ENCODE measurements around the gene IMPDH1.
A peak's percentile ranks its signal among the peaks of the same experiment; 100 is the strongest.

The IMPDH1 gene

DNA sequence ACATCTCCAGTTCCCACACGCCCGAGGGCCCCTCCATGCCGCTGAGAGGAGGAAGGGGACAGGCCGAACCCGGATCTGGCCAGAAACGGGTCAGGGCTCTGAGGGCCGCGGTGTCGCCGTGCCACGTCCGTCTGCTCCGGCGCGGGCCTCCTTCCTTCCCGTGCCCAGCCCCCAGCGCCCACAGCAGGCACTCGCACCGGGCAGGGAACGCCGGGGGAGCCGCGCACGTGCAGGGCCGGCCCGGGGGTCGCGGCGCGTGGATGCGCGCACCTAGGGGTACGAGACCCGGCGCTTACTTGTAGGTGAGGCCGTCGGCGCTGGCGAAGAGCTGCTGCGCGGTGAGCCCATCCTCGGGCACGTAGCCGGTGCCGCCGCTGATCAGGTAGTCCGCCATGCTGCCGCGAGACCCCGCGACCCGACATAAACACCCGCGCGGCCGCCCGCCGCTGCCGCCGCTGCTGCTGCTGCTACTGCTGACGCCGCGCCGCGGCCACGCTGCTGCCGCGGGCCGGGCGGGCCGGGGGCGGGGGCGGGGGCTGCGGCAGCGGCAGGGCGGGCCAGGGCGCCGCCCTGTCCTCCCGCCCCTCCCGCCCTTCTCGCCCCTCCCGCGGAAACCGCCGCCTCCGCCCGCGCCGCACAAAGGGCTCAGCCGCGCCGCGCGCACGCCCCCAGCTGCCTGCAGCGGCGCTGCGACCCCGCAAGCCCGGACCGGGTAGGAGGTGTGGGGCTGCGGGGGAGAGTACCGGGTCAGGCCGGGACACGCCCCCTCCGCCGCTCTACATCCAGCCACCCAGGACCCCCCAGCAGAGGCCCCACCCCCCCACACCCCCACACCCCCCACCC is 4.1 kb downstream of the IMPDH1 start:
- Histone ChIP-seq H3K36me3 (ENCODE audit: control insufficient read depth, insufficient read depth, low read length) (peaks cover 2% of the 10 kb centered on the region), H3K9ac (ENCODE audit: low read length) (peak overlapping the region; percentile 82), H3K23ac (ENCODE audit: low read length) (peak overlapping the region; percentile 59), H2BK5ac (ENCODE audit: low read length) (no peak overlapping the region), H3K4me3 (ENCODE audit: low read length) (peak overlapping the region; percentile 38), H3K27ac (ENCODE audit: low read depth, low read length) (no peak overlapping the region), H3K79me1 (ENCODE audit: low read length) (no peaks in the 10 kb centered on the region), H2AK5ac (ENCODE audit: low read length) (no peak overlapping the region), H4K8ac (ENCODE audit: low read depth, low read length) (no peak overlapping the region), H3K4me2 (ENCODE audit: low read length) (peak overlapping the region; percentile 74), H2BK120ac (ENCODE audit: low read depth, low read length) (no peak overlapping the region), H3K79me2 (ENCODE audit: control insufficient read depth, insufficient read depth, low read length) (no peaks in the 10 kb centered on the region), H3K56ac (ENCODE audit: low read length) (peak overlapping the region; percentile 88), H3K18ac (ENCODE audit: low read length) (peak overlapping the region; percentile 35), H2BK15ac (replicated peaks; ENCODE audit: low read depth) (no peak overlapping the region), H3K27me3 (ENCODE audit: insufficient read depth, low read length, poor library complexity) (peaks cover 17% of the 10 kb centered on the region), H3K4me1 (ENCODE audit: control insufficient read depth, low read depth, low read length) (peaks cover 8% of the 10 kb centered on the region), H3K4ac (ENCODE audit: low read depth, low read length) (no peak overlapping the region), H4K5ac (ENCODE audit: low read length) (no peak overlapping the region)
- WGBS (ENCODE audit: extremely low coverage, insufficient coverage, low lambda C conversion rate) = no CpG with 5 or more reads among the region's 107 CpGs
- peak; percentile 49 for DNase-seq

GRCh38 chr7:128404886-128405470 is 4.8 kb downstream of the IMPDH1 start:
- Histone ChIP-seq H3K79me2 (ENCODE audit: control insufficient read depth, insufficient read depth, low read length) (no peaks in the 10 kb centered on the region), H3K4me2 (ENCODE audit: low read length) (peak overlapping the region; percentile 74), H2BK120ac (ENCODE audit: low read depth, low read length) (no peak overlapping the region), H2BK15ac (replicated peaks; ENCODE audit: low read depth) (no peak overlapping the region), H3K36me3 (ENCODE audit: control insufficient read depth, insufficient read depth, low read length) (peaks cover 2% of the 10 kb centered on the region), H3K79me1 (ENCODE audit: low read length) (no peaks in the 10 kb centered on the region), H3K4me1 (ENCODE audit: control insufficient read depth, low read depth, low read length) (peaks cover 8% of the 10 kb centered on the region), H3K4ac (ENCODE audit: low read depth, low read length) (no peak overlapping the region), H3K23ac (ENCODE audit: low read length) (peak overlapping the region; percentile 59), H3K27ac (ENCODE audit: low read depth, low read length) (no peak overlapping the region), H4K8ac (ENCODE audit: low read depth, low read length) (no peak overlapping the region), H2BK5ac (ENCODE audit: low read length) (no peak overlapping the region), H3K9ac (ENCODE audit: low read length) (peak overlapping the region; percentile 82), H3K27me3 (ENCODE audit: insufficient read depth, low read length, poor library complexity) (peaks cover 17% of the 10 kb centered on the region), H3K56ac (ENCODE audit: low read length) (peak overlapping the region; percentile 88), H2AK5ac (ENCODE audit: low read length) (no peak overlapping the region), H3K18ac (ENCODE audit: low read length) (no peak overlapping the region), H4K5ac (ENCODE audit: low read length) (no peak overlapping the region), H3K4me3 (ENCODE audit: low read length) (peak overlapping the region; percentile 38)
- WGBS (ENCODE audit: extremely low coverage, insufficient coverage, low lambda C conversion rate) = no CpG with 5 or more reads among the region's 13 CpGs
- DNase-seq = no peak

DNA sequence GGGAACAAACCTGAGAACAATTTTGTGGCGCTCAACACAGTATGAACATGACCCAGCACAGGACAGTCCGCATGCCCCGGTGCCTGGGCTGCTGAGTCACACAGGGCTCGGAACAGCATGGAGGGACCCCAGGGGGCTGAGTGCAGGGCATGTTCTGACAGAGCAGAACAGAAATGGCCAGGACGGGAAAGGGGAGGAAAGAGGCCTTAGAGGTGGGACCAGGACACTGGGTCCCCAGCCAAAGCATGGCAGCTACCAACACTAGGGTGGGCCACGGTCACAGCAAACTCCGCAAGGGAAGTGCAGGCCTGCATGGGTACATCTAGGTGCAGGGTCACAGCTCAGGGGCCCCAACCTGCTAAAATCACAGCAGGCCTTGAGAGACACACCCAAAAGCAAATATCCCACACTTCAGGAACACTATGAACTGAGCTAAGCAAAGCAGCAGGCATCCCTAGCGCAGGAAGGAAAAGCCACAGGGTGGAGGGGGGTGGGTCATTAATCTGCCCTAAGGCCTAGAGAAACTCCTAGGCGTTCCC is 5.6 kb downstream of the IMPDH1 start:
- H3K4me3 ChIP-seq (ENCODE audit: low read length) = no peak overlapping the region

DNA sequence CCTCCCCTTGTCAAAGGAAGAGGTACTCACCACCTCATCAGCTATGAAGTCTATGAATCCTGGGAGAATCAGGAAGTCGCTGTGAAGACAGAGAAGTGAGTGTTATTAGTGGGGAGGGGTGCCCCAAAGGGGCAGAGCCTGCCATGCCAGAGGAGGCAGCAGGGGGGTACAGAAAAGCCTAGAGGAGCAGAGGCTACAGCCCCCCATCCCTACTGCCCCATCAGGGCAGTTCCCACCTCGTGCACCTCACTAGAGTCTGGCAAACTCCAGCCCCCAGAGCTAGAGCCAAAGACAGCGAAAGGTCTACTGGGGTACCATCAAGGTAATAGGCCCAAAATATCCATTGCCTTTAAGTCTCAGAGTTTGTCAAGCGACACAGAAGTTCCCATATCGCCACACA is 6.1 kb downstream of the IMPDH1 start:
- Histone ChIP-seq H3K4me3 (ENCODE audit: low read length) (no peak overlapping the region), H2AK5ac (ENCODE audit: low read length) (no peak overlapping the region), H2BK15ac (replicated peaks; ENCODE audit: low read depth) (no peak overlapping the region), H3K27me3 (ENCODE audit: insufficient read depth, low read length, poor library complexity) (peaks cover 10% of the 10 kb centered on the region), H4K5ac (ENCODE audit: low read length) (no peak overlapping the region), H2BK5ac (ENCODE audit: low read length) (no peak overlapping the region), H3K23ac (ENCODE audit: low read length) (no peak overlapping the region), H3K4me1 (ENCODE audit: control insufficient read depth, low read depth, low read length) (peaks cover 6% of the 10 kb centered on the region), H4K8ac (ENCODE audit: low read depth, low read length) (no peak overlapping the region), H3K27ac (ENCODE audit: low read depth, low read length) (no peak overlapping the region), H2BK120ac (ENCODE audit: low read depth, low read length) (no peak overlapping the region), H3K18ac (ENCODE audit: low read length) (no peak overlapping the region), H3K79me2 (ENCODE audit: control insufficient read depth, insufficient read depth, low read length) (no peaks in the 10 kb centered on the region), H3K4ac (ENCODE audit: low read depth, low read length) (no peak overlapping the region), H3K79me1 (ENCODE audit: low read length) (no peaks in the 10 kb centered on the region), H3K56ac (ENCODE audit: low read length) (no peak overlapping the region), H3K36me3 (ENCODE audit: control insufficient read depth, insufficient read depth, low read length) (peaks cover 2% of the 10 kb centered on the region), H3K9ac (ENCODE audit: low read length) (no peak overlapping the region), H3K4me2 (ENCODE audit: low read length) (no peak overlapping the region)
- DNase-seq = no peak
- no CpG with 5 or more reads among the region's 5 CpGs for WGBS (ENCODE audit: extremely low coverage, insufficient coverage, low lambda C conversion rate)

More for the DNA sequence above, 5.6 kb downstream of the IMPDH1 start:
- Histone ChIP-seq H3K79me2 (ENCODE audit: control insufficient read depth, insufficient read depth, low read length) (no peaks in the 10 kb centered on the region), H3K27me3 (ENCODE audit: insufficient read depth, low read length, poor library complexity) (peaks cover 15% of the 10 kb centered on the region), H2BK5ac (ENCODE audit: low read length) (no peak overlapping the region), H4K8ac (ENCODE audit: low read depth, low read length) (no peak overlapping the region), H3K79me1 (ENCODE audit: low read length) (no peaks in the 10 kb centered on the region), H2BK15ac (replicated peaks; ENCODE audit: low read depth) (no peak overlapping the region), H3K36me3 (ENCODE audit: control insufficient read depth, insufficient read depth, low read length) (peaks cover 2% of the 10 kb centered on the region), H2AK5ac (ENCODE audit: low read length) (no peak overlapping the region), H3K9ac (ENCODE audit: low read length) (no peak overlapping the region), H2BK120ac (ENCODE audit: low read depth, low read length) (no peak overlapping the region), H3K56ac (ENCODE audit: low read length) (peak overlapping the region; percentile 60), H3K4me1 (ENCODE audit: control insufficient read depth, low read depth, low read length) (peaks cover 6% of the 10 kb centered on the region), H3K23ac (ENCODE audit: low read length) (no peak overlapping the region), H3K4ac (ENCODE audit: low read depth, low read length) (no peak overlapping the region), H3K4me2 (ENCODE audit: low read length) (no peak overlapping the region), H4K5ac (ENCODE audit: low read length) (no peak overlapping the region), H3K18ac (ENCODE audit: low read length) (no peak overlapping the region), H3K27ac (ENCODE audit: low read depth, low read length) (no peak overlapping the region)
- DNase-seq = no peak
- no CpG with 5 or more reads among the region's 9 CpGs for WGBS (ENCODE audit: extremely low coverage, insufficient coverage, low lambda C conversion rate)

- no peak overlapping the region for H4K5ac ChIP-seq (ENCODE audit: low read length)
- no peak overlapping the region for H3K27ac ChIP-seq (ENCODE audit: low read depth, low read length)
- no peak overlapping the region for H2BK5ac ChIP-seq (ENCODE audit: low read length)
- H3K4me3 ChIP-seq (ENCODE audit: low read length) = no peak overlapping the region
- no CpG with 5 or more reads among the region's 2 CpGs for WGBS (ENCODE audit: extremely low coverage, insufficient coverage, low lambda C conversion rate)
- H3K4ac ChIP-seq (ENCODE audit: low read depth, low read length) = no peak overlapping the region
- H3K79me1 ChIP-seq (ENCODE audit: low read length) = no peaks in the 10 kb centered on the region
- DNase-seq = no peak
- no peak overlapping the region for H3K4me2 ChIP-seq (ENCODE audit: low read length)
- no peak overlapping the region for H3K18ac ChIP-seq (ENCODE audit: low read length)
- H3K27me3 ChIP-seq (ENCODE audit: insufficient read depth, low read length, poor library complexity) = peaks cover 4% of the 10 kb centered on the region
- no peak overlapping the region for H2BK120ac ChIP-seq (ENCODE audit: low read depth, low read length)
- H3K4me1 ChIP-seq (ENCODE audit: control insufficient read depth, low read depth, low read length) = peaks cover 6% of the 10 kb centered on the region
- H2AK5ac ChIP-seq (ENCODE audit: low read length) = no peak overlapping the region
- H3K23ac ChIP-seq (ENCODE audit: low read length) = no peak overlapping the region
- H2BK15ac ChIP-seq (replicated peaks; ENCODE audit: low read depth) = no peak overlapping the region
- no peak overlapping the region for H4K8ac ChIP-seq (ENCODE audit: low read depth, low read length)
- H3K56ac ChIP-seq (ENCODE audit: low read length) = no peak overlapping the region
- H3K79me2 ChIP-seq (ENCODE audit: control insufficient read depth, insufficient read depth, low read length) = no peaks in the 10 kb centered on the region
- H3K36me3 ChIP-seq (ENCODE audit: control insufficient read depth, insufficient read depth, low read length) = peaks cover 2% of the 10 kb centered on the region
- H3K9ac ChIP-seq (ENCODE audit: low read length) = no peak overlapping the region
These were observed 7.4 kb downstream of the IMPDH1 start for GRCh38 chr7:128402356-128402755.
